Astrocyte (in vitro differentiated cells and primary cell): ENCODE data around the gene SLC25A12. TPM values are rescaled to one million over a fixed set of nuclear protein-coding genes. Genes with fewer than 3 reads are reported as not detected.

ENCODE experiments used
- DNase-seq: peaks from one replicate; pipeline ENCODE4 v3.0.0-alpha.2; 2010; ENCODE audit warnings: low read depth
- FAIRE-seq: peaks from 2 replicates; lab custom pipeline; 2011; peaks lifted over from hg19 to GRCh38; lab: Jason Lieb, UNC
- H2AFZ ChIP-seq: 2 replicates; pipeline ENCODE4 v1.6.0; 2012; ENCODE audit warnings: low read depth, low read length, inconsistent platforms
- H3K27ac ChIP-seq: 2 replicates; pipeline ENCODE4 v1.5.1; 2011; ENCODE audit warnings: low read depth, low read length, inconsistent platforms
- H3K27me3 ChIP-seq: 2 replicates; pipeline ENCODE4 v1.6.0; 2011; ENCODE audit warnings: low read length, inconsistent platforms; ENCODE audit not compliant: insufficient read depth
- H3K36me3 ChIP-seq: 2 replicates; pipeline ENCODE4 v1.5.1; 2011; ENCODE audit warnings: low read length, inconsistent platforms; ENCODE audit not compliant: insufficient read depth
- H3K4me1 ChIP-seq: 2 replicates; pipeline ENCODE4 v1.5.1; 2011; ENCODE audit warnings: low read length, inconsistent platforms; ENCODE audit not compliant: insufficient read depth
- H3K4me2 ChIP-seq: 2 replicates; pipeline ENCODE4 v1.6.0; 2012; ENCODE audit warnings: low read length, inconsistent platforms
- H3K4me3 ChIP-seq: 2 replicates; pipeline ENCODE4 v1.5.1; 2011; ENCODE audit warnings: low read depth, mild to moderate bottlenecking, low read length, inconsistent platforms; ENCODE audit not compliant: insufficient read depth
- H3K79me2 ChIP-seq: 2 replicates; pipeline ENCODE4 v1.6.0; 2012; ENCODE audit warnings: mild to moderate bottlenecking, low read length, inconsistent platforms; ENCODE audit not compliant: insufficient read depth
- H3K9ac ChIP-seq: 2 replicates; pipeline ENCODE4 v1.6.0; 2012; ENCODE audit warnings: mild to moderate bottlenecking, low read length, inconsistent platforms
- H3K9me3 ChIP-seq: 2 replicates; pipeline ENCODE4 v1.5.1; 2012; ENCODE audit warnings: low read depth, mild to moderate bottlenecking, low read length, inconsistent platforms; ENCODE audit not compliant: insufficient read depth
- H4K20me1 ChIP-seq: 2 replicates; pipeline ENCODE4 v1.6.0; 2012; ENCODE audit warnings: low read length, inconsistent platforms; ENCODE audit not compliant: insufficient read depth
- H3K27ac Mint-ChIP-seq: one replicate; pipeline ENCODE4 v1.8.0; 2021; ENCODE audit warnings: mild to moderate bottlenecking, mixed read lengths; ENCODE audit not compliant: unreplicated experiment
- H3K27me3 Mint-ChIP-seq: one replicate; pipeline ENCODE4 v1.8.0; 2021; ENCODE audit warnings: low read depth, mixed read lengths; ENCODE audit not compliant: unreplicated experiment
- H3K36me3 Mint-ChIP-seq: one replicate; pipeline ENCODE4 v1.8.0; 2021; ENCODE audit warnings: low read depth, mixed read lengths; ENCODE audit not compliant: unreplicated experiment
- H3K4me1 Mint-ChIP-seq: one replicate; pipeline ENCODE4 v1.8.0; 2021; ENCODE audit warnings: low read depth, mixed read lengths; ENCODE audit not compliant: unreplicated experiment
- H3K4me3 Mint-ChIP-seq: one replicate; pipeline ENCODE4 v1.8.0; 2021; ENCODE audit warnings: mild to moderate bottlenecking, moderate library complexity, mixed read lengths; ENCODE audit not compliant: unreplicated experiment
- H3K9me3 Mint-ChIP-seq: one replicate; pipeline ENCODE4 v1.8.0; 2021; ENCODE audit warnings: mild to moderate bottlenecking, mixed read lengths; ENCODE audit not compliant: unreplicated experiment
- CTCF ChIP-seq: IDR thresholded peaks from 2 replicates; pipeline ENCODE4 v1.5.1; 2011; ENCODE audit warnings: low read depth, mild to moderate bottlenecking, inconsistent platforms, low read length, moderate library complexity; ENCODE audit not compliant: insufficient read depth
- EZH2 ChIP-seq: IDR thresholded peaks from 2 replicates; pipeline ENCODE4 v1.6.1; 2012; ENCODE audit warnings: mild to moderate bottlenecking, low read length, inconsistent platforms; ENCODE audit not compliant: insufficient read depth
- total RNA-seq: library from RNA; stranded (reverse); gene quantifications from 2 replicates; pipeline ENCODE4 v1.2.1, GENCODE V29; 2021

SLC25A12 gene
- total RNA-seq, 1 donor from 2014 or later, result 18.1 TPM

- H3K36me3 ChIP-seq, result no peaks in the 10 kb centered on the region
- no peak overlapping the region for H3K4me2 ChIP-seq
- no peaks in the 10 kb centered on the region for H3K9me3 Mint-ChIP-seq
- H3K4me3 Mint-ChIP-seq, result no peak overlapping the region
- H3K27me3 Mint-ChIP-seq, result no peaks in the 10 kb centered on the region
- no peak overlapping the region for H3K4me3 ChIP-seq
- no peaks in the 10 kb centered on the region for H3K36me3 Mint-ChIP-seq
- DNase-seq (no peak), FAIRE-seq (no peak)
- H3K27ac Mint-ChIP-seq, result no peak overlapping the region
- no peaks in the 10 kb centered on the region for H3K27me3 ChIP-seq
- no peaks in the 10 kb centered on the region for H3K9me3 ChIP-seq
- H3K4me1 ChIP-seq, result peaks cover 10% of the 10 kb centered on the region
- peaks cover 10% of the 10 kb centered on the region for H4K20me1 ChIP-seq
- H2AFZ ChIP-seq, result no peak overlapping the region
- no peak overlapping the region for H3K27ac ChIP-seq
- TF ChIP-seq CTCF (no peak), EZH2 (no peak)
- H3K79me2 ChIP-seq, result peaks cover 6% of the 10 kb centered on the region
- H3K4me1 Mint-ChIP-seq, result peaks cover 20% of the 10 kb centered on the region
- H3K9ac ChIP-seq, result no peak overlapping the region
Observed at GRCh38 chr2:171882089-171882769, 11.8 kb downstream of the SLC25A12 start.

GRCh38 chr2:171880774-171881173, 13.3 kb downstream of the SLC25A12 start:
- Histone ChIP-seq H3K36me3 (no peaks in the 10 kb centered on the region), H3K27me3 (no peaks in the 10 kb centered on the region), H2AFZ (no peak overlapping the region), H3K4me3 (no peak overlapping the region), H3K4me2 (no peak overlapping the region), H3K27ac (no peak overlapping the region), H3K9me3 (no peaks in the 10 kb centered on the region), H3K4me1 (peaks cover 10% of the 10 kb centered on the region), H4K20me1 (peaks cover 15% of the 10 kb centered on the region), H3K79me2 (peaks cover 12% of the 10 kb centered on the region), H3K9ac (no peak overlapping the region)
- no peak for TF ChIP-seq CTCF
- TF ChIP-seq EZH2, result no peak
- no peaks in the 10 kb centered on the region for H3K9me3 Mint-ChIP-seq
- no peak overlapping the region for H3K4me3 Mint-ChIP-seq
- DNase-seq, result no peak
- FAIRE-seq, result no peak
- no peaks in the 10 kb centered on the region for H3K27me3 Mint-ChIP-seq
- H3K4me1 Mint-ChIP-seq, result peaks cover 20% of the 10 kb centered on the region
- no peaks in the 10 kb centered on the region for H3K36me3 Mint-ChIP-seq
- H3K27ac Mint-ChIP-seq, result no peak overlapping the region

GRCh38 chr2:171879865-171880264, 14.2 kb downstream of the SLC25A12 start:
- Histone ChIP-seq H3K9ac (no peak overlapping the region), H3K4me1 (peaks cover 10% of the 10 kb centered on the region), H3K27me3 (no peaks in the 10 kb centered on the region), H3K4me2 (no peak overlapping the region), H4K20me1 (peaks cover 15% of the 10 kb centered on the region), H3K79me2 (peaks cover 12% of the 10 kb centered on the region), H3K27ac (no peak overlapping the region), H2AFZ (no peak overlapping the region), H3K9me3 (no peaks in the 10 kb centered on the region), H3K36me3 (no peaks in the 10 kb centered on the region), H3K4me3 (no peak overlapping the region)
- FAIRE-seq (no peak), DNase-seq (no peak)
- TF ChIP-seq CTCF (no peak), EZH2 (no peak)
- Mint-ChIP-seq H3K4me3 (no peak overlapping the region), H3K36me3 (peaks cover 4% of the 10 kb centered on the region), H3K27ac (no peak overlapping the region), H3K27me3 (no peaks in the 10 kb centered on the region), H3K4me1 (peaks cover 20% of the 10 kb centered on the region), H3K9me3 (no peaks in the 10 kb centered on the region)
